Astrocyte of the cerebellum (primary cell): ENCODE data around the gene PDE4D.

Source experiments
- DNase-seq: peaks from one replicate; pipeline ENCODE4 v3.0.0-alpha.2; 2011; ENCODE audit warnings: low read depth
- H3K4me3 ChIP-seq: 2 replicates; pipeline ENCODE4 v1.5.1; 2011; ENCODE audit warnings: mild to moderate bottlenecking, low read depth, low read length, moderate library complexity
- in situ Hi-C: cut with HindIII; loops from 2 replicates; pipeline ENCODE4 v1.10.0; 2017; ENCODE audit warnings: low sequenced_read_pairs
- TF ChIP-seq, protein P1 (sequence below): IDR thresholded peaks from 2 replicates; pipeline ENCODE4 v1.5.1; 2012; ENCODE audit warnings: low read length, low read depth, moderate library complexity, mild to moderate bottlenecking; ENCODE audit errors: missing control alignments

The PDE4D gene

GRCh38 chr5:59109383-59109782 is 784.1 kb downstream of the PDE4D start:
- in situ Hi-C loops = no loop called here
- no peak overlapping the region for H3K4me3 ChIP-seq
- no peak for DNase-seq
- TF ChIP-seq, protein P1, sequence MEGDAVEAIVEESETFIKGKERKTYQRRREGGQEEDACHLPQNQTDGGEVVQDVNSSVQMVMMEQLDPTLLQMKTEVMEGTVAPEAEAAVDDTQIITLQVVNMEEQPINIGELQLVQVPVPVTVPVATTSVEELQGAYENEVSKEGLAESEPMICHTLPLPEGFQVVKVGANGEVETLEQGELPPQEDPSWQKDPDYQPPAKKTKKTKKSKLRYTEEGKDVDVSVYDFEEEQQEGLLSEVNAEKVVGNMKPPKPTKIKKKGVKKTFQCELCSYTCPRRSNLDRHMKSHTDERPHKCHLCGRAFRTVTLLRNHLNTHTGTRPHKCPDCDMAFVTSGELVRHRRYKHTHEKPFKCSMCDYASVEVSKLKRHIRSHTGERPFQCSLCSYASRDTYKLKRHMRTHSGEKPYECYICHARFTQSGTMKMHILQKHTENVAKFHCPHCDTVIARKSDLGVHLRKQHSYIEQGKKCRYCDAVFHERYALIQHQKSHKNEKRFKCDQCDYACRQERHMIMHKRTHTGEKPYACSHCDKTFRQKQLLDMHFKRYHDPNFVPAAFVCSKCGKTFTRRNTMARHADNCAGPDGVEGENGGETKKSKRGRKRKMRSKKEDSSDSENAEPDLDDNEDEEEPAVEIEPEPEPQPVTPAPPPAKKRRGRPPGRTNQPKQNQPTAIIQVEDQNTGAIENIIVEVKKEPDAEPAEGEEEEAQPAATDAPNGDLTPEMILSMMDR = no peak

- DNase-seq = no peak
- TF ChIP-seq, protein P1 = no peak
- no peak overlapping the region for H3K4me3 ChIP-seq
- in situ Hi-C loops = no loop called here
Observed at GRCh38 chr5:59107692-59108091, 785.8 kb downstream of the PDE4D start.

DNA sequence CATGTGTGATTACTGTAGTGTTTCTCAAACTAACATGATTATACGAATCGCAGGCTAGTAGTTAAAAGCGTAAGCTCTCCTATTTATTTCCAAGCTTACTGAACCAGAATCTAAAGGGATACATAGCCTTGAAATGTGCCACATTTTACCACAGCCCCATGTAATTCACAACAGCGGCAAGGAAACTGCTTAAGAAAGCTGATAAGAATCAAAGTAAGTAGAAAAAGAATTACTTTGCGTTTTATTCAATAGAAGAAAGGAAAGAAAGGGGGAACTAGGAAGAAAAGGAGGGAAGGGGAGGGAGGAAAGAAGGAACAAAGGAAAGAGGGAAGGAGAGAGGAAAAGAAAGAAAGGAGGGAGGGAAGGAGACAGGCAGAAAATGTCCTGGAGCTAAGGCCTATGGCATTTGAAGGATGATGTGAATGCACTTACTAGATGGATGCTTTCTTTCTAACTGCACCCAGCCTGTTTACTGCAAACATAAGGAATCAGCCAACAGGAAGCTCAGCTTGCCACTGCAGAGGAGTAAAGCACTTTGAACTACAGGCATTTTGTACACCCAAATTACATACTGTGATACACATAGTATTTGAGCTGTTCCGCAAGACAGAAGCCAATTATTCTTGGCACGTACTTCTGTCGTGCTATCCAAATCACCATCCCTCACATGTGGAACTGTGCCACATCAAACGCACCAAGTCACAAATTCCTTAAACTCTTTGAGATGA is 789.0 kb downstream of the PDE4D start:
- in situ Hi-C loops = no loop called here
- no peak for DNase-seq
- TF ChIP-seq, protein P1 = no peak
- H3K4me3 ChIP-seq = no peak overlapping the region

DNA sequence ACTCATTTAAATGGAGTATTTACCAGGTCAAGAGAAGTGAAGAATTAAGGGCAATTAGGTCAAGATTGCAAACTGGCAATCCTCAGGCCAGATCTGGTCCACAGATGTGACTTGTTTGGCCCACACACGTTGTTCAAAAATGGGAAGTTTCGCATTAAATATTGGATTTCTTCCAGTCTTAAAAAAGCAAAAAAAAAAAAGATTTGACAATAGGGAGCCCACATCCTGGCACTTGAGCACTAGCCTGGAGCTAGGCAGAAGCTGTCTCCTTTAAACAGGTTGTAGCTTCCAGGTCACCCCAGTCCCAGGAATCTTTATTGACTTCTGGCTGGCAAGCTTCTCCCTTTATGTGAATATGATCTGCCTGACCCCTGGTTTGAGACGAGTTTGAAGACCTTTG is 790.2 kb downstream of the PDE4D start:
- DNase-seq = no peak
- no peak overlapping the region for H3K4me3 ChIP-seq
- TF ChIP-seq, protein P1 = no peak
- in situ Hi-C loops = no loop called here

DNA sequence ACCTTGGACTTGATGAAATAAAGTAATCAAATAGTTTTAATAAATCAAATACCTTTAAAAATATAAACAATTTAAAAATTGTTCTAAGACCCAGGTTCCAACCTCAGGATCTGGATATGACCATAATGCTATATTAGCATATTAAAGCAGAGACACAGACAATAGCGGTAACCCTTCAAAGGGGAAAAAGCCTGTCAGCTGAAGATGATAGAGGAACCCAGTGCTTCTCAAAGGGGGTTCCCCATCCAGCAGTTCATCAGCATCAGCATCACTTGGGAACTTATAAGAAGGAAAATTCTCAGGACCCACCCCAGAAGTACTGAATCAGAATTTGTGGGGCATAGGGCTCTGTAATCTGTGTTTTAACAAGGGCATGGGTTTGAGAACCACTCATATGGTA is 791.1 kb downstream of the PDE4D start:
- TF ChIP-seq, protein P1 = no peak
- in situ Hi-C loops = no loop called here
- no peak for DNase-seq
- H3K4me3 ChIP-seq = no peak overlapping the region

DNA sequence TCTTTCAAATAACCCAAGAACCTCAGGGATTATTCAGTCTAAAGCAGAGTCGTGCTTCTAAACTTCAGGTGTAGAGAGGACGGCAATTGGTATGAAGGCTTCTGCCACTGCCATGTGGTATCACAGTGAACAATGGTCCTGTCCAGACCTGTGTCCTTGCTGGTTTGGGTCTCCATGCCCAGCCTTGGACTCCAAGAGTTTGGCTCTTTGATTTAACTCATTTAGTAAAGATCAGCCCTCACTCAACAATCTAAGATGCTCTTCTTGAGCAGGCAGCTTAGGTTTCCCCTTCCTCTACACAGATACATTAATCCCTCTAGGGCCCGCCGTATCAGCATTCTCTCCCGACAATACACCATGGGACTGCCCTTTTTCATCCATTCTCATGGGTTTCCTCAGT is 792.7 kb downstream of the PDE4D start:
- TF ChIP-seq, protein P1 = no peak
- no peak overlapping the region for H3K4me3 ChIP-seq
- in situ Hi-C loops = no loop called here
- DNase-seq = no peak
